Measurements from ENCODE around the gene NRP2.

Gene NRP2

DNA sequence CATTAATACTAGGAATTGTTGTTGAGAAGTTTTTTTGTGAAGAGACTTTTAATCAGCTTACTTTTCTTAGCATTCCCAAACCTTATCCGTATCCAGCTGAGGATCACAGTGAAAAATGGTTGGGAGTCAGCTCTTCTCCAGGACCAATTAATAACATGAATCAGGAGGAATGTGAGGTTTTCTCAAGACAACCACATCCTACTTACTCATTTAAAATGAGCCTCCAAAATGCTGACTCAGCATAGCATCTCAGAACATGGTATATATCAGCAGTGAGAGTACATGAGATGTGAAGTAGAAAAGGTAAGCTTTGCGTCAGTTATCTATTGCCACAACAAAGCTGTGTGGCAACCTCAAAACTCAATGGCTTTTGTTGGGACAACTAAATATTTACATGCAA, 140.3 kb downstream of the NRP2 start:
- no peak overlapping the region for H2BK15ac ChIP-seq (ENCODE audit: low read length)
- no peak overlapping the region for H2BK5ac ChIP-seq (ENCODE audit: low read length)
- H2AK5ac ChIP-seq (ENCODE audit: low read depth, low read length): no peak overlapping the region
- H2AFZ ChIP-seq (ENCODE audit: low read length): no peak overlapping the region
- H3K9me3 ChIP-seq (replicated peaks in 1 of 2; ENCODE audit: control insufficient read depth in 2 of 2, insufficient read depth in 1 of 2, low read depth in 1 of 2, low read length in 2 of 2): peaks cover 0 to 7% of the 10 kb centered on the region in 2 donors
- H4K91ac ChIP-seq (ENCODE audit: low read depth, low read length, poor library complexity): no peak overlapping the region
- no peak overlapping the region for H3K4me3 ChIP-seq (ENCODE audit: low read length in 2 of 2)
- DNase-seq (ENCODE audit: low spot score): no peak
- no peak overlapping the region for H2BK120ac ChIP-seq (ENCODE audit: low read depth, low read length)
- no peak overlapping the region for H3K23ac ChIP-seq (ENCODE audit: low read depth, low read length, poor library complexity)
- H3K4me1 ChIP-seq (ENCODE audit: control insufficient read depth in 2 of 2, insufficient read depth in 1 of 2, low read depth in 1 of 2, low read length in 2 of 2): peaks cover 0 to 9% of the 10 kb centered on the region in 2 donors
- no peak overlapping the region for H3K18ac ChIP-seq (ENCODE audit: low read length)
- no peak overlapping the region for H3K4me2 ChIP-seq (ENCODE audit: insufficient read depth, low read length, poor library complexity, severe bottlenecking)
- no peak overlapping the region for H4K8ac ChIP-seq (ENCODE audit: low read depth, low read length)
- no peaks in the 10 kb centered on the region for H3K79me1 ChIP-seq (ENCODE audit: low read depth, low read length)
- peaks cover 0 to 14% (median 0%) of the 10 kb centered on the region in 3 experiments for H3K27me3 ChIP-seq (ENCODE audit: control insufficient read depth in 3 of 3, insufficient read depth in 3 of 3, low read depth in 1 of 3, low read length in 3 of 3)
- no peak overlapping the region for H3K9ac ChIP-seq (ENCODE audit: low read depth, low read length, poor library complexity)
- no peak overlapping the region for H3K4ac ChIP-seq (ENCODE audit: low read length)
- no peak overlapping the region for H3K14ac ChIP-seq (ENCODE audit: low read length)
- WGBS, 2 donors (ENCODE audit: extremely low coverage in 2 of 2, insufficient read length in 2 of 2, insufficient replicate concordance in 1 of 2): no CpG with 5 or more reads among the region's 2 CpGs
- no peaks in the 10 kb centered on the region for H3K36me3 ChIP-seq (replicated peaks in 1 of 2; ENCODE audit: control insufficient read depth in 2 of 2, insufficient read depth in 2 of 2, low read length in 2 of 2)
- no peak overlapping the region for H3K27ac ChIP-seq (replicated peaks; ENCODE audit: low read length)
- no peak overlapping the region for H2BK12ac ChIP-seq (ENCODE audit: low read length)

DNA sequence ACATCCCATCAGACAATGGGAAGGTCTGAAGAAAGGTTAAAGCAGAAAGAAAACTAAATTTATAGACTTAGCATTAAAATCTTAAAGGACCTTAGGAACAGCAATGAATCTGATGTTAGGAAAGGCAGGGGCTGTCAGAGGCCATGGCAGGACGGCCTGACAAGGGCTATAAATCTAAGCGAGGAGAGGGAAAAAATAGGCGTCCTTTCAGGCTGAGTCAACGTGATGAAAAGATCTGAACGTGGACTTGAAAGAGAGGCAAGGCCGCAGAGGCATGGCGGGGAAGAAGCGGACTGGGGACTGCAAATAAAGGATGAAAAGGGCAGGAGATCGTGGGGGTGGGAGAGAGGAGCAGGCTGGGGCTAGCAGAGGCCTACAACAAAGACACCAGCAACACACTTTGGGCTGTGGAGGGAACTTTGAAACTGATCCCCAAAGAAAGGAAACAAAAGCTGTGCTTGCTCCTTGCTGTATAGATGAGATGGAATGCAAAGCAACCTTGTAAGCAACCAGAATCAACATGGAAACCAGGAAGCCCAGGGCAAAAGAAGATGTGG, 145.6 kb downstream of the NRP2 start:
- no peak for DNase-seq (ENCODE audit: low spot score)
- WGBS, 2 donors (ENCODE audit: extremely low coverage in 2 of 2, insufficient read length in 2 of 2, insufficient replicate concordance in 1 of 2): no CpG with 5 or more reads among the region's 9 CpGs
- H3K79me1 ChIP-seq (ENCODE audit: low read depth, low read length): no peaks in the 10 kb centered on the region
- no peak overlapping the region for H3K9ac ChIP-seq (ENCODE audit: low read depth, low read length, poor library complexity)
- no peak overlapping the region for H2BK12ac ChIP-seq (ENCODE audit: low read length)
- H3K4me1 ChIP-seq (ENCODE audit: control insufficient read depth in 2 of 2, insufficient read depth in 1 of 2, low read depth in 1 of 2, low read length in 2 of 2): peaks cover 5 to 14% of the 10 kb centered on the region in 2 donors
- H3K36me3 ChIP-seq (replicated peaks in 1 of 2; ENCODE audit: control insufficient read depth in 2 of 2, insufficient read depth in 2 of 2, low read length in 2 of 2): no peaks in the 10 kb centered on the region
- H3K23ac ChIP-seq (ENCODE audit: low read depth, low read length, poor library complexity): no peak overlapping the region
- H4K91ac ChIP-seq (ENCODE audit: low read depth, low read length, poor library complexity): no peak overlapping the region
- H3K14ac ChIP-seq (ENCODE audit: low read length): no peak overlapping the region
- no peak overlapping the region for H2BK5ac ChIP-seq (ENCODE audit: low read length)
- peaks cover 0 to 7% of the 10 kb centered on the region in 2 donors for H3K9me3 ChIP-seq (replicated peaks in 1 of 2; ENCODE audit: control insufficient read depth in 2 of 2, insufficient read depth in 1 of 2, low read depth in 1 of 2, low read length in 2 of 2)
- no peak overlapping the region for H2BK15ac ChIP-seq (ENCODE audit: low read length)
- H3K27ac ChIP-seq (replicated peaks; ENCODE audit: low read length): no peak overlapping the region
- H2AFZ ChIP-seq (ENCODE audit: low read length): peak overlapping the region; percentile 89
- peaks cover 0 to 8% (median 0%) of the 10 kb centered on the region in 3 experiments for H3K27me3 ChIP-seq (ENCODE audit: control insufficient read depth in 3 of 3, insufficient read depth in 3 of 3, low read depth in 1 of 3, low read length in 3 of 3)
- H3K4ac ChIP-seq (ENCODE audit: low read length): no peak overlapping the region
- H3K4me2 ChIP-seq (ENCODE audit: insufficient read depth, low read length, poor library complexity, severe bottlenecking): no peak overlapping the region
- no peak overlapping the region for H3K18ac ChIP-seq (ENCODE audit: low read length)
- H4K8ac ChIP-seq (ENCODE audit: low read depth, low read length): no peak overlapping the region
- H2BK120ac ChIP-seq (ENCODE audit: low read depth, low read length): no peak overlapping the region
- H2AK5ac ChIP-seq (ENCODE audit: low read depth, low read length): no peak overlapping the region
- H3K4me3 ChIP-seq (ENCODE audit: low read length in 2 of 2): peak overlapping the region in 1 of 2 donors; percentile 8

DNA sequence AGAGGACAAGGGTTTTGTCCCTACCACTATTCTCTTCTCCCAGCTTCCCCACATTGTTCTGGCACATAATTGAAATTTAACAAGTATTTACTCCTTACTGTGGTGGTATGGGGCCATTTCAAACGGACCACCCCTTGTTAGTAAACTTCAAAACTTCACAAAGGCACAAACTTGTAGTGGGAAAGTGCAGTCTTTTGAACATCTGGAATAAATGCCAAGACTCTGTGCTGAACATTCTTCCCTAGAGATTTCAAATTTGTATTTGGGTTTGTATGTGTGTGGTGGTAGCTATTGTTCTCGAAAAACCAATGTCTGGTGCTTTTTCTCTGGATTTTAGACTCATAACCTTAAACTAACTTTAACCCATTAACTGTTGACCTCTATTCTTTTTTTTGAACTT, 151.6 kb downstream of the NRP2 start:
- no peak overlapping the region for H2BK120ac ChIP-seq (ENCODE audit: low read depth, low read length)
- H2BK15ac ChIP-seq (ENCODE audit: low read length): no peak overlapping the region
- no peak overlapping the region for H3K27ac ChIP-seq (replicated peaks; ENCODE audit: low read length)
- no peak overlapping the region for H4K91ac ChIP-seq (ENCODE audit: low read depth, low read length, poor library complexity)
- no peak overlapping the region for H2AK5ac ChIP-seq (ENCODE audit: low read depth, low read length)
- no peak overlapping the region for H3K23ac ChIP-seq (ENCODE audit: low read depth, low read length, poor library complexity)
- no CpG with 5 or more reads among the region's 2 CpGs for WGBS, 2 donors (ENCODE audit: extremely low coverage in 2 of 2, insufficient read length in 2 of 2, insufficient replicate concordance in 1 of 2)
- H3K79me1 ChIP-seq (ENCODE audit: low read depth, low read length): no peaks in the 10 kb centered on the region
- no peak overlapping the region for H3K4me2 ChIP-seq (ENCODE audit: insufficient read depth, low read length, poor library complexity, severe bottlenecking)
- H3K9ac ChIP-seq (ENCODE audit: low read depth, low read length, poor library complexity): no peak overlapping the region
- no peak overlapping the region for H4K8ac ChIP-seq (ENCODE audit: low read depth, low read length)
- peaks cover 0 to 7% of the 10 kb centered on the region in 2 donors for H3K9me3 ChIP-seq (replicated peaks in 1 of 2; ENCODE audit: control insufficient read depth in 2 of 2, insufficient read depth in 1 of 2, low read depth in 1 of 2, low read length in 2 of 2)
- no peak for DNase-seq (ENCODE audit: low spot score)
- H3K4me1 ChIP-seq (ENCODE audit: control insufficient read depth in 2 of 2, insufficient read depth in 1 of 2, low read depth in 1 of 2, low read length in 2 of 2): peaks cover 0 to 4% of the 10 kb centered on the region in 2 donors
- no peak overlapping the region for H3K4ac ChIP-seq (ENCODE audit: low read length)
- H3K27me3 ChIP-seq (ENCODE audit: control insufficient read depth in 3 of 3, insufficient read depth in 3 of 3, low read depth in 1 of 3, low read length in 3 of 3): no peaks in the 10 kb centered on the region
- H2BK12ac ChIP-seq (ENCODE audit: low read length): no peak overlapping the region
- H3K4me3 ChIP-seq (ENCODE audit: low read length in 2 of 2): no peak overlapping the region
- no peak overlapping the region for H2BK5ac ChIP-seq (ENCODE audit: low read length)
- H3K36me3 ChIP-seq (replicated peaks in 1 of 2; ENCODE audit: control insufficient read depth in 2 of 2, insufficient read depth in 2 of 2, low read length in 2 of 2): no peaks in the 10 kb centered on the region
- H3K18ac ChIP-seq (ENCODE audit: low read length): no peak overlapping the region
- no peak overlapping the region for H2AFZ ChIP-seq (ENCODE audit: low read length)
- H3K14ac ChIP-seq (ENCODE audit: low read length): no peak overlapping the region

- H3K4ac ChIP-seq (ENCODE audit: low read length): no peak overlapping the region
- no peak overlapping the region for H3K18ac ChIP-seq (ENCODE audit: low read length)
- H2BK5ac ChIP-seq (ENCODE audit: low read length): no peak overlapping the region
- H3K4me2 ChIP-seq (ENCODE audit: insufficient read depth, low read length, poor library complexity, severe bottlenecking): no peak overlapping the region
- peaks cover 0 to 7% of the 10 kb centered on the region in 2 donors for H3K9me3 ChIP-seq (replicated peaks in 1 of 2; ENCODE audit: control insufficient read depth in 2 of 2, insufficient read depth in 1 of 2, low read depth in 1 of 2, low read length in 2 of 2)
- no peak for DNase-seq (ENCODE audit: low spot score)
- no peak overlapping the region for H2BK120ac ChIP-seq (ENCODE audit: low read depth, low read length)
- H2AK5ac ChIP-seq (ENCODE audit: low read depth, low read length): no peak overlapping the region
- H4K8ac ChIP-seq (ENCODE audit: low read depth, low read length): no peak overlapping the region
- no peaks in the 10 kb centered on the region for H3K79me1 ChIP-seq (ENCODE audit: low read depth, low read length)
- H3K14ac ChIP-seq (ENCODE audit: low read length): no peak overlapping the region
- H2BK15ac ChIP-seq (ENCODE audit: low read length): no peak overlapping the region
- no peak overlapping the region for H3K27ac ChIP-seq (replicated peaks; ENCODE audit: low read length)
- no CpG with 5 or more reads among the region's 3 CpGs for WGBS, 2 donors (ENCODE audit: extremely low coverage in 2 of 2, insufficient read length in 2 of 2, insufficient replicate concordance in 1 of 2)
- H3K27me3 ChIP-seq (ENCODE audit: control insufficient read depth in 3 of 3, insufficient read depth in 3 of 3, low read depth in 1 of 3, low read length in 3 of 3): no peaks in the 10 kb centered on the region
- H3K4me3 ChIP-seq (ENCODE audit: low read length in 2 of 2): no peak overlapping the region
- no peak overlapping the region for H2BK12ac ChIP-seq (ENCODE audit: low read length)
- H3K4me1 ChIP-seq (ENCODE audit: control insufficient read depth in 2 of 2, insufficient read depth in 1 of 2, low read depth in 1 of 2, low read length in 2 of 2): peaks cover 0 to 4% of the 10 kb centered on the region in 2 donors
- H3K9ac ChIP-seq (ENCODE audit: low read depth, low read length, poor library complexity): no peak overlapping the region
- H4K91ac ChIP-seq (ENCODE audit: low read depth, low read length, poor library complexity): no peak overlapping the region
- H3K36me3 ChIP-seq (replicated peaks in 1 of 2; ENCODE audit: control insufficient read depth in 2 of 2, insufficient read depth in 2 of 2, low read length in 2 of 2): no peaks in the 10 kb centered on the region
- no peak overlapping the region for H3K23ac ChIP-seq (ENCODE audit: low read depth, low read length, poor library complexity)
- no peak overlapping the region for H2AFZ ChIP-seq (ENCODE audit: low read length)
Measured at GRCh38 chr2:205834796-205835195, 152.5 kb downstream of the NRP2 start.

Measured in neuronal stem cell (in vitro differentiated cells).